ENCODE data around the gene OR10G2. TPM values are rescaled to one million over a fixed set of nuclear protein-coding genes. Genes with fewer than 3 reads are reported as not detected.

OR10G2 gene
- total RNA-seq, 3 donors from 2014 or later (not counting 1 experiment from before 2014, with no cell fraction given), result not detected

- Mint-ChIP-seq H3K36me3 (no peaks in the 10 kb centered on the region), H3K27me3 (ENCODE audit: low read depth in 2 of 2) (peaks cover 11 to 23% of the 10 kb centered on the region in 2 donors), H3K4me3 (no peak overlapping the region), H3K27ac (no peak overlapping the region), H3K9me3 (no peaks in the 10 kb centered on the region), H3K4me1 (no peaks in the 10 kb centered on the region)
- peaks cover 2% of the 10 kb centered on the region for H3K27me3 ChIP-seq (ENCODE audit: control insufficient read depth, insufficient read depth, low read length)
- no peak overlapping the region for H3K27ac ChIP-seq (ENCODE audit: low read length)
- H3K4me3 ChIP-seq (ENCODE audit: low read length), result no peak overlapping the region
- DNase-seq (no peak), ATAC-seq (no peak)
- intact Hi-C loops (cut with micrococcal nuclease), result no loop called here
- H3K4me1 ChIP-seq (ENCODE audit: control insufficient read depth, insufficient read depth, low read length), result no peaks in the 10 kb centered on the region
- WGBS (ENCODE audit: insufficient coverage), result 87% methylated on average over 1 of the region's 1 CpG
- no peaks in the 10 kb centered on the region for H3K9me3 ChIP-seq (ENCODE audit: control insufficient read depth, insufficient read depth, low read length)
- no peak for TF ChIP-seq CTCF (IDR thresholded peaks at IDR 0.05)
- no peaks in the 10 kb centered on the region for H3K36me3 ChIP-seq (ENCODE audit: control insufficient read depth, insufficient read depth, low read length)
Observed at GRCh38 chr14:21656980-21657379, 22.2 kb upstream of the OR10G2 start.

- no peaks in the 10 kb centered on the region for H3K36me3 ChIP-seq (ENCODE audit: control insufficient read depth, insufficient read depth, low read length)
- 96% methylated on average over 4 of the region's 5 CpGs for WGBS (ENCODE audit: insufficient coverage)
- H3K4me3 ChIP-seq (ENCODE audit: low read length), result no peak overlapping the region
- H3K27me3 Mint-ChIP-seq (ENCODE audit: low read depth in 2 of 2), result peaks cover 10 to 25% of the 10 kb centered on the region in 2 donors
- intact Hi-C loops (cut with micrococcal nuclease), result no loop called here
- no peaks in the 10 kb centered on the region for H3K27me3 ChIP-seq (ENCODE audit: control insufficient read depth, insufficient read depth, low read length)
- no peaks in the 10 kb centered on the region for H3K4me1 ChIP-seq (ENCODE audit: control insufficient read depth, insufficient read depth, low read length)
- no peaks in the 10 kb centered on the region for H3K9me3 ChIP-seq (ENCODE audit: control insufficient read depth, insufficient read depth, low read length)
- DNase-seq, result no peak
- no peak for ATAC-seq
- no peak overlapping the region for H3K27ac Mint-ChIP-seq
- TF ChIP-seq CTCF (IDR thresholded peaks at IDR 0.05), result no peak
- H3K9me3 Mint-ChIP-seq, result no peaks in the 10 kb centered on the region
- H3K4me3 Mint-ChIP-seq, result no peak overlapping the region
- H3K27ac ChIP-seq (ENCODE audit: low read length), result no peak overlapping the region
- H3K4me1 Mint-ChIP-seq, result no peaks in the 10 kb centered on the region
- H3K36me3 Mint-ChIP-seq, result no peaks in the 10 kb centered on the region
Observed at GRCh38 chr14:21654215-21654614, 19.5 kb upstream of the OR10G2 start.

DNA sequence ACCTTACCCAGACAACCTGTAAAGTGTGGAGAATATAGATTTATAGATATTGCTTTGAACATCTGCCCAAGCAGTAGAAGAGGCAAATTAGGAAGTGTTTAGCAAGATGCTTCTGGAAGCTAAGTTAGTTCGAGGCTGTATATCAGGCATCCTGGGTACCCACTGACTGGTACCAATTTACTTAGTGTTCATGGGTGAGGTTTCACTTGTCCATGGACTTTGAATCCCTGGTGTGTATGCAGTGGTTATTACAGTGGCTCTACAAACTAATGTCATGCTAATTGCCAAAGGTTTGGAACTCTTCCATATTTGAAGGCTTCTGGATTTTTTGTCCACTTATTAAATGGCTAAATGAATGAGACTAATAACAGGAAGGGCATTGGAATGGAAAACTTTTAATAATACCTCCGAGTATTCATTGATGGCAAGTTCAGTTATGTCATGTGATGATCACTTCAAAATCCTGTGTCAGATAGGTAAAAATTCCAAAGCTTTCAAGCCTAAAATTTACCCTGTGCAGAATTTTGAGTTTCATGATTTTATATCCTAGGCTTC lies 18.7 kb upstream of the OR10G2 start, which contains the start of gene OR4E2:
Gene OR4E2 (plus strand): TSS at position 505 of the 555 bp plus-strand sequence. CDS start 11,248 bp downstream, outside the sequence.
- H3K27me3 ChIP-seq (ENCODE audit: control insufficient read depth, insufficient read depth, low read length), result no peaks in the 10 kb centered on the region
- Mint-ChIP-seq H3K4me1 (no peaks in the 10 kb centered on the region), H3K27me3 (ENCODE audit: low read depth in 2 of 2) (peaks cover 10 to 24% of the 10 kb centered on the region in 2 donors), H3K27ac (no peak within 1 kb of the TSS), H3K36me3 (no peaks in the 10 kb centered on the region), H3K9me3 (no peaks in the 10 kb centered on the region), H3K4me3 (no peak within 1 kb of the TSS)
- intact Hi-C loops (cut with micrococcal nuclease), result no loop called here
- H3K27ac ChIP-seq (ENCODE audit: low read length), result no peak within 1 kb of the TSS
- WGBS (ENCODE audit: insufficient coverage), result 88% methylated on average over 2 of the region's 2 CpGs
- H3K36me3 ChIP-seq (ENCODE audit: control insufficient read depth, insufficient read depth, low read length), result no peaks in the 10 kb centered on the region
- TF ChIP-seq CTCF (IDR thresholded peaks at IDR 0.05), result no peak
- no peaks in the 10 kb centered on the region for H3K9me3 ChIP-seq (ENCODE audit: control insufficient read depth, insufficient read depth, low read length)
- no peak for DNase-seq
- no peak for ATAC-seq
- no peaks in the 10 kb centered on the region for H3K4me1 ChIP-seq (ENCODE audit: control insufficient read depth, insufficient read depth, low read length)
- H3K4me3 ChIP-seq (ENCODE audit: low read length), result no peak within 1 kb of the TSS
